Subcutaneous abdominal adipose tissue (tissue), 5 donors: ENCODE data around the gene PWP2.
"Not testable (repeated sequence)": the region's sequence is repeated elsewhere in the genome, so short reads cannot be mapped to it uniquely, and the experiment has no call there.

Experiments
- H3K27ac ChIP-seq: one replicate; pipeline ENCODE4 v1.7.0; 2013; ENCODE audit warnings: low read depth, mild to moderate bottlenecking, inconsistent platforms, low read length, moderate library complexity
- H3K27me3 ChIP-seq, 5 donors: one replicate each; pipeline ENCODE4 v1.7.0; 2013; ENCODE audit warnings: low read length in 5 of 5, inconsistent platforms in 1 of 5; ENCODE audit not compliant: control insufficient read depth in 5 of 5, insufficient read depth in 4 of 5
- H3K36me3 ChIP-seq, 5 donors: one replicate each; pipeline ENCODE4 v1.7.0; 2013; ENCODE audit warnings: low read length in 5 of 5; ENCODE audit not compliant: control insufficient read depth in 5 of 5, insufficient read depth in 5 of 5
- H3K4me1 ChIP-seq, 5 donors: one replicate each; pipeline ENCODE4 v1.7.0; 2013; ENCODE audit warnings: low read length in 5 of 5, mild to moderate bottlenecking in 3 of 5, moderate library complexity in 1 of 5; ENCODE audit not compliant: control insufficient read depth in 5 of 5, insufficient read depth in 5 of 5
- H3K4me3 ChIP-seq, 5 donors: one replicate each; pipeline ENCODE4 v1.7.0; 2013; ENCODE audit warnings: low read length in 5 of 5, low read depth in 1 of 5
- H3K9ac ChIP-seq, 5 donors: one replicate each; pipeline ENCODE4 v1.7.0; 2013; ENCODE audit warnings: low read length in 5 of 5, mild to moderate bottlenecking in 4 of 5, moderate library complexity in 3 of 5
- H3K9me3 ChIP-seq, 5 donors: one replicate each; pipeline ENCODE4 v1.7.0; 2013; ENCODE audit warnings: low read length in 5 of 5; ENCODE audit not compliant: control insufficient read depth in 5 of 5
- donor health status: healthy.
- donor health status: healthy.
- donor health status: healthy.
- donor health status: healthy.
- donor health status: healthy.

The PWP2 gene

DNA sequence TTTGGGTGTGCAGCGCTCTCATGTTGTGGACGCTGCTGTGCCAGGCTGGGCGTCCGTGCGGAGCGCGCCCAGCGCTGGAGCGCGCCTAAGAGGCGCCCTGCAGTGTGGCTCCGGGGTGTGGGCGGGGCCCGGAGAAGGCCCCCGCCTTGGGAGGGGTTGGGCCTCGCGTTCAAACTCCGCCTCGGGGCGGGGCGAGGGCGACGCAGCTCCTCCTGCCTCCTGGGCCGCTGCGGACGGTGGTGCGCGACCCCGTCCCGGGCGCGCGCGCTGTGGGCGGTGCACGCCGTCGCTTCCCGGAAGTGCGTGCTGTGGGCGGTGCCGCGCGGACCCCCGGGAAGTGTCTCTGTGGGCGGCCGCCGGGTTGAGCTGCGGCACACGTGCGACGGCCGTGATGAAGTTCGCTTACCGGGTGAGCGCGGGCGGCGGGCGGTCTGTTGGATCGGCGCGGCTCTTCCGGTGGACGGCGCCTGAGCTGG, at the start of gene PWP2:
Gene PWP2, plus strand, starts transcription at position 374 of the 476 bp plus-strand sequence. Its CDS starts 18 bp downstream, at position 392.
- not testable (repeated sequence) for H3K27me3 ChIP-seq, H3K4me3 ChIP-seq, H3K9me3 ChIP-seq, H3K36me3 ChIP-seq, H3K9ac ChIP-seq, H3K4me1 ChIP-seq, H3K27ac ChIP-seq

DNA sequence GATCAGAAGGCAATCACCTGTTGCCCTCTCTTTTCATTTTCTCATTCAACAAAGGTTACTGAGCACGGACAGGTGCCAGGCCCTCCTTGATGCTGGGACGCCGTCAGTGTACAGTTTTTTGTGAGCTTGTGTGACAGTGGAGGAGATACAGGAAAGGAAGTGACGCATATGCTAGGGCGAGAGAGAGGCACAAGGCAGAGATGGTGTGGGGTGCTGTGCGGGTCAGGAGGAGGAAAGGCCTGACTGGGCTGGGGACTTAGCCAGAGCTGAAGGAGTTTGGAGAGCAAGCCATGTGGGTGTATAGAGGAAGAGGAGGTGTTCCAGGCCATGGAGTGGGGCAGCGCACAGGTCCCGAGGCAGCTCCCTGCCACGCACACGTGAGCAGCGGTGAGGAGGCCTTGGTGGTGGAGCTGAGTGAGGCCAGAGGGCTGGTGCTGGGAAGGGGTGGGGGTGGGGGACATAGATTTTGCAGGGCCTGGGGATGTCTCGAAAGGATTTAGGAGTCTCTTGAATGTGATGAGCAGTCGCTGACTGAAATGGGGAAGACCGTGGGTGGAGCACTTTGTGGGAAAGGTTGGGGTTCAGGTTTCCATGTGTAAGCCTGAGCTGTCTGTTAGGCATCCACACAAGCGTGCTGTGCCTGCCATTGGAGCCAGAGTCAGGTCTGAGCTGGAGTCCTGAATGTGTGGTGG, 49.1 kb upstream of the PWP2 start:
- Histone ChIP-seq H3K27me3 (no peaks in the 10 kb centered on the region), H3K4me1 (no peaks in the 10 kb centered on the region), H3K27ac (no peak overlapping the region), H3K36me3 (peaks cover 9 to 68% (median 54%) of the 10 kb centered on the region in 5 donors), H3K9ac (no peak overlapping the region), H3K9me3 (no peaks in the 10 kb centered on the region), H3K4me3 (no peak overlapping the region)

DNA sequence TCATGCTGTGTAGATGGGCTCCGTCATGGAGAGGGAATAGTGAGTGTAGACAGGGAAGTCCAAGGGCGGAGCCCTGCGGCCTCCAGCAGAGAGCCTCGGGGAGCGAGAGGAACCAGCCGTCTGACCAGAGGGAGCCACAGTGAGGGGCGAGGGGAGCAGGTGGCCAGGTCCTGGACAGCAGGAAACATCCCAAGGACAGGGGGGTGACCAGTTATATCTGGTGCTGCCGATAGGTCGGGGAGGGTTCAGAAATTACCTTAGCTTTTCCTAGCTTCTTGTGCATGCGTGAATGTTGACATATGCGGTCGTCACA, 48.6 kb upstream of the PWP2 start:
- no peak overlapping the region for H3K27ac ChIP-seq
- H3K36me3 ChIP-seq: peaks cover 6 to 71% (median 56%) of the 10 kb centered on the region in 5 donors
- no peaks in the 10 kb centered on the region for H3K27me3 ChIP-seq
- no peaks in the 10 kb centered on the region for H3K4me1 ChIP-seq
- no peak overlapping the region for H3K4me3 ChIP-seq
- H3K9me3 ChIP-seq: no peaks in the 10 kb centered on the region
- no peak overlapping the region for H3K9ac ChIP-seq

DNA sequence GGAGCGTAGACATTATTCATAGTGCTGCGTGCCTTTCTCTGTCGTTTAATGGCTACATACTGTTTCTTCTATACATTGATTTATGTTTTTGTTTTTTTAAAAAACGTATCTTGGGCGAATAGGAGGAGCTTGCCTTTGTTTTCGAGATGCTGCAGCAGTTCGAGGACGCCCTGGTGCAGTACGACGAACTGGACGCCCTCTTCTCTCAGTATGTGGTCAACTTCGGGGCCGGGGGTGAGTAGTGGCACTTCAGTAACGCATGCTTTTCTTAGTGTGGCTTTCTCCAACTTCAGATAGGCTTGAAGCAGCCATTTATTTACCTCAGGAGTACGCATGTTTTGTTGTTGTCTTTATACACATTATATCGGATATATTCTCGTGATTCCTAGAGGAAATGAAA, 48.2 kb upstream of the PWP2 start:
- Histone ChIP-seq H3K27ac (no peak overlapping the region), H3K9ac (no peak overlapping the region), H3K9me3 (no peaks in the 10 kb centered on the region), H3K4me3 (no peak overlapping the region), H3K36me3 (peaks cover 6 to 75% (median 58%) of the 10 kb centered on the region in 5 donors), H3K4me1 (no peaks in the 10 kb centered on the region), H3K27me3 (no peaks in the 10 kb centered on the region)

DNA sequence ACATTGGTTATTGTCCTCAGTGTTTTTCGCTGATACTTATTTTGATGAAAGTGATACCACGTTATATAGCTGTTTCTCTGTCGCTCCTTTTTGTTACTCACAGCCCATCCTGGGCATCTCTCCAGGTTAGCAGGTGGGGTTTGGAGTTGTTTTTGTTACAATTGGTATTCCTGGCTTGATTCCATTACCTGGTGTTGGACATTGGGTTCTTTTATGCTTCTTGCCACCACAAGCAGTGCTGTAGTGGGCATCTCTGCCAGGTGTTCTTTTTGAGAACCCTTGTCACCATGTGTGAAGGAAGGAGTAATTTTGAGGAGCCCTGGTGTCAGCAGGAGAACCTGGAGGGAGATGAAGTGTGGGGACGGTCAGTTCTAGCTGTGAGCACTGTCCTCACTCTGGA, 47.5 kb upstream of the PWP2 start:
- Histone ChIP-seq H3K27me3 (no peaks in the 10 kb centered on the region), H3K9ac (no peak overlapping the region), H3K4me3 (no peak overlapping the region), H3K27ac (no peak overlapping the region), H3K4me1 (no peaks in the 10 kb centered on the region), H3K36me3 (peaks cover 11 to 82% (median 64%) of the 10 kb centered on the region in 5 donors), H3K9me3 (no peaks in the 10 kb centered on the region)

DNA sequence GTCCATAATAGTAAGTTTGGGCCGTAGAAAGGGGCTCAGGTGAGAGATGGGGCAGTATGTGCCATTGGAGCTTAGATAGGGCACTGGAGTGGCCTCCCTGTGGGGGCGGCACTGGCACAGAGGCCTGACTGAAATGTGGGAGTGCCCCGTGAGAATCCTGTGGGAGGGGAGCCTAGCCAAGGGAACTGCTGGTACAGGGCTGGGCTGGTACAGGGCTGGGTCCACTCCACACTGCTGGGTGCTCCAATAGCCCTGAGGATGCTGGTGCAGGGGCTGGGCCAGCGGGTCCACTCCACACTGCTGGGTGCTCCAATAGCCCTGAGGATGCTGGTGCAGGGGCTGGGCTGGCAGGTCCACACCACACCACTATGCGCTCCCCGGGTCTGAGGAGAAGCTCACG, 44.8 kb upstream of the PWP2 start:
- H3K9ac ChIP-seq: no peak overlapping the region
- H3K4me1 ChIP-seq: peaks cover 0 to 9% (median 8%) of the 10 kb centered on the region in 5 donors
- peaks cover 9 to 83% (median 66%) of the 10 kb centered on the region in 5 donors for H3K36me3 ChIP-seq
- no peaks in the 10 kb centered on the region for H3K27me3 ChIP-seq
- H3K9me3 ChIP-seq: no peaks in the 10 kb centered on the region
- no peak overlapping the region for H3K4me3 ChIP-seq
- H3K27ac ChIP-seq: no peak overlapping the region

DNA sequence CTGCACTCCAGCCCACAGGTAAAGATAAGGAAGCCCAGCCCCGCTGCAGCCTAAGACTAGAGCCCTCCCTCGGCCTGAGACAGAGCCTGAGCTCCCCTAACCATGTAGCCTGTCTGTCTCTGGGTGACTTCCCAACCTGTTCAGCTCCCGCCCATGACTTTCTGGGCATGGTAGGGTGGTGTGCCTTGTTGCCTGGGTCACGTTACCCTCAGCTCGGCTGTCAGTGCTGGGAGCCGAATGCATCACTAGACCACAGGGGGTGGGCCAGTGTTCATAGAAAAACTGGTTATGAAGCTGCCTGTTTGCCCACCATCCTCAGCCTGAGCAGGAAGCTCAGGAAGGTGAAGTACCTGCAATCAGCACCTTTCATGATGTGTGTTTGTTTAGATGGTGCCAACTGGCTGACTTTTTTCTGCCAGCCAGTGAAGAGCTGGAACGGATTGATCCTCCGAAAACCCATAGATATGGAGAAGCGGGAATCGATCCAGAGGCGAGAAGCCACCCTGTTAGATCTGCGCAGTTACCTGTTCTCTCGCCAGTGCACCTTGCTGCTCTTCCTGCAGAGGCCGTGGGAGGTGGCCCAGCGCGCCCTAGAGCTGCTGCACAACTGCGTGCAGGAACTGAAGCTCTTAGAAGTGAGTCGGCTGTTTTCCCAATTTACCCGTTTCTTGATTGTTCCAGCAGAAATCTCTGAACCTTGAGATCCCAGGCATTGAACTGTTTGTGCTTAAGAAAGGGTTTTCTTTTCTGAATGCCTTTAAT, 43.9 kb upstream of the PWP2 start:
- no peaks in the 10 kb centered on the region for H3K27me3 ChIP-seq
- H3K4me3 ChIP-seq: no peak overlapping the region
- no peak overlapping the region for H3K27ac ChIP-seq
- H3K36me3 ChIP-seq: peaks cover 9 to 75% (median 64%) of the 10 kb centered on the region in 5 donors
- H3K4me1 ChIP-seq: peaks cover 0 to 18% (median 12%) of the 10 kb centered on the region in 5 donors
- H3K9ac ChIP-seq: no peak overlapping the region
- no peaks in the 10 kb centered on the region for H3K9me3 ChIP-seq

DNA sequence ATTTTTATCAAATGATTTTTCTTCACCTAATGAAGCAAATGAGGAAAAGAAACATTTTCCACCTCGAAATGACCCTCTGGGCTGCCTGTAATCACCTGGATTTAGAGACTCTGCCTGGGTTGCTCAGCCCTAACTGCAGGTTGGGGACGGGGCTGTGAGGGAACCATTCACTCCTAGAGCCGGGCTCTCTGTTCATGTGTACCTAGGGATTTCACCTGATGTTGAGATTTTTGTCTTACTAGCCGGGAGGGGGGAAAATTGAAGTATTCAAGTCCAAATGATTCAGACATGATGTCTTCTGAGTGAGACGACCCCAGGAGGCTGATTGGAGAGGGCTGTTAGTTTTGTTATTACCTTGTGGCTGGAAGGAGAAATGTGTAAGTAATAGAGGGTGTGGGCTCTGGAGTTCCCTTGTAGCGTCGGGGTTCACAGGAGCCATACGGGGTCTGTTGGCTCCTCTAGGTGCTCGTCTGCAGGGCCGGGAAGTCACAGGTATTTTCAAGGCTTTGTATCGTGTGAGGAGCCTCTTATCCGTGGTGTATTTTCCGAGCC, 42.3 kb upstream of the PWP2 start:
- Histone ChIP-seq H3K27me3 (no peaks in the 10 kb centered on the region), H3K9me3 (no peaks in the 10 kb centered on the region), H3K4me1 (peaks cover 0 to 18% (median 12%) of the 10 kb centered on the region in 5 donors), H3K27ac (no peak overlapping the region), H3K4me3 (no peak overlapping the region), H3K36me3 (peaks cover 9 to 70% (median 57%) of the 10 kb centered on the region in 5 donors), H3K9ac (no peak overlapping the region)

DNA sequence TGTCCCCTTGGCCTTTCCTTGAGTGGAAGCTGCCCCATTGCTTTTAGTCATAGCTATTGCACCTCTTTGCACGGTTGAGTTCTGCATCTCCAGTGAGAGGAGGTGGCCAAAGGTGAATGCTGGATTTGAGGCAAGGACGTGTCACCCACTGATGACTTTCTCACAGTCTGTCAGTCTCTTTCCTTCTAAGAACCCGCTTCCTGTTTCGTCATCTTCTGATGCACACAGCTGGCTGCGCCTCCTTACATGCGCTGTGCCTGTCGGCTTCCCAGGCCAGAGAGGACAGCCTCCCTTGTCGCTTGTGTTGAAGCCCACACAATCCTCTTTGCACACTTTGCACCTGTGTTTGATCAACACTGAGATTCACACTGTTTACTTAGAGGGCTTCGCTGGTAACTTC, 41.8 kb upstream of the PWP2 start:
- H3K27ac ChIP-seq: no peak overlapping the region
- H3K36me3 ChIP-seq: peaks cover 9 to 69% (median 56%) of the 10 kb centered on the region in 5 donors
- H3K4me1 ChIP-seq: peaks cover 0 to 18% (median 12%) of the 10 kb centered on the region in 5 donors
- H3K9ac ChIP-seq: no peak overlapping the region
- no peak overlapping the region for H3K4me3 ChIP-seq
- H3K9me3 ChIP-seq: no peaks in the 10 kb centered on the region
- H3K27me3 ChIP-seq: no peaks in the 10 kb centered on the region

DNA sequence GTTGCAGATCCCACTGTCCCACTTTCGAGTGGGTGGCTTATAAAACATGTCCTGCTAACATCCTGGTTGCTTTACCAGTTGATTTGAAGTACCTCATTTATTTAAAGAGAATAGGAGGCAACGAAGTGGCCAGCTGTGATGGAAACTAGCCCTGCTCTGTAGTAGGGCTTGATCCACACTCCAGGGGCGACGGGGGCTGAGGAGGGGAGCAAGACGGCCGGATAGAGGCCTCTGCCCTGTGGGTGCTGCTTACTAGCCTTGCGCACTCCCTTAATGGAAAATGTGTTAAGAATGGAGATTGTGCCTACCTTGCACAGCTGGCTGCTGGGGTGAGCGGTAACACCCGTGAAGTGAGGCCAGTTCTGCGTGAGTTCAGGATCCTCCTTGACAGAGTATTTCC, 41.1 kb upstream of the PWP2 start:
- Histone ChIP-seq H3K4me1 (peaks cover 0 to 18% (median 12%) of the 10 kb centered on the region in 5 donors), H3K4me3 (no peak overlapping the region), H3K9ac (no peak overlapping the region), H3K27ac (no peak overlapping the region), H3K9me3 (no peaks in the 10 kb centered on the region), H3K27me3 (no peaks in the 10 kb centered on the region), H3K36me3 (peaks cover 9 to 75% (median 60%) of the 10 kb centered on the region in 5 donors)
